Measurements from ENCODE around the gene NMNAT2. TPM values are rescaled to one million over a fixed set of nuclear protein-coding genes. Genes with fewer than 3 reads are reported as not detected.

Gene NMNAT2
- total and polyA plus RNA-seq, 3 donors from 2014 or later, result 23.6 to 52.0 (median 45.7) TPM

DNA sequence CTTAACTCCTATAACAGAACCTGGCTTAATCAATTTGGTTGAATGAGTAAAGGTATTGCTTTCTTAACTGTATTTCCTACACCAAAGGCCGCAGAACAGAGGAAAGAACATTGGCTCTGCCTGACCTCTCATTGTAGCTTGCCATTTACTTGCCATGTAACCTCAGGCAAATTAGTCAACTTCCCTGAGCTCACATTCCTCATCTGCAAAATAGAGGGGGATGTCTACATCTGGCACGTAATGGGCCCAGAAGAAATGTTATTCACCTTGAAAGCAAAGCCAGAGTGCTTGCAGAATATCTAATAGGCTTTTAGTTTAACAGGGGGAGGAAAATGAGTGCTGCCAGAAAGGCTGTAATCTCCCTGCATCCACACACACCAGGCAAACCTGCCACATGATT is 187.8 kb downstream of the NMNAT2 start:
- DNase-seq, result no peak
- intact Hi-C loops (cut with DNase I; ENCODE audit: low total_unique reads), result no loop called here
- Histone ChIP-seq H3K27me3 (no peaks in the 10 kb centered on the region), H3K36me3 (ENCODE audit: low read depth, missing control alignments) (no peaks in the 10 kb centered on the region), H3K27ac (no peak overlapping the region), H3K9me3 (no peaks in the 10 kb centered on the region), H3K4me1 (peaks cover 4% of the 10 kb centered on the region), H3K4me3 (no peak overlapping the region)
- 86 to 87% methylated on average over 2 of the region's 2 CpGs for WGBS, 2 donors
- TF ChIP-seq POLR2A (IDR thresholded peaks at IDR 0.05), result no peak
- TF ChIP-seq, protein P1, sequence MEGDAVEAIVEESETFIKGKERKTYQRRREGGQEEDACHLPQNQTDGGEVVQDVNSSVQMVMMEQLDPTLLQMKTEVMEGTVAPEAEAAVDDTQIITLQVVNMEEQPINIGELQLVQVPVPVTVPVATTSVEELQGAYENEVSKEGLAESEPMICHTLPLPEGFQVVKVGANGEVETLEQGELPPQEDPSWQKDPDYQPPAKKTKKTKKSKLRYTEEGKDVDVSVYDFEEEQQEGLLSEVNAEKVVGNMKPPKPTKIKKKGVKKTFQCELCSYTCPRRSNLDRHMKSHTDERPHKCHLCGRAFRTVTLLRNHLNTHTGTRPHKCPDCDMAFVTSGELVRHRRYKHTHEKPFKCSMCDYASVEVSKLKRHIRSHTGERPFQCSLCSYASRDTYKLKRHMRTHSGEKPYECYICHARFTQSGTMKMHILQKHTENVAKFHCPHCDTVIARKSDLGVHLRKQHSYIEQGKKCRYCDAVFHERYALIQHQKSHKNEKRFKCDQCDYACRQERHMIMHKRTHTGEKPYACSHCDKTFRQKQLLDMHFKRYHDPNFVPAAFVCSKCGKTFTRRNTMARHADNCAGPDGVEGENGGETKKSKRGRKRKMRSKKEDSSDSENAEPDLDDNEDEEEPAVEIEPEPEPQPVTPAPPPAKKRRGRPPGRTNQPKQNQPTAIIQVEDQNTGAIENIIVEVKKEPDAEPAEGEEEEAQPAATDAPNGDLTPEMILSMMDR (IDR thresholded peaks at IDR 0.05), result no peak

DNA sequence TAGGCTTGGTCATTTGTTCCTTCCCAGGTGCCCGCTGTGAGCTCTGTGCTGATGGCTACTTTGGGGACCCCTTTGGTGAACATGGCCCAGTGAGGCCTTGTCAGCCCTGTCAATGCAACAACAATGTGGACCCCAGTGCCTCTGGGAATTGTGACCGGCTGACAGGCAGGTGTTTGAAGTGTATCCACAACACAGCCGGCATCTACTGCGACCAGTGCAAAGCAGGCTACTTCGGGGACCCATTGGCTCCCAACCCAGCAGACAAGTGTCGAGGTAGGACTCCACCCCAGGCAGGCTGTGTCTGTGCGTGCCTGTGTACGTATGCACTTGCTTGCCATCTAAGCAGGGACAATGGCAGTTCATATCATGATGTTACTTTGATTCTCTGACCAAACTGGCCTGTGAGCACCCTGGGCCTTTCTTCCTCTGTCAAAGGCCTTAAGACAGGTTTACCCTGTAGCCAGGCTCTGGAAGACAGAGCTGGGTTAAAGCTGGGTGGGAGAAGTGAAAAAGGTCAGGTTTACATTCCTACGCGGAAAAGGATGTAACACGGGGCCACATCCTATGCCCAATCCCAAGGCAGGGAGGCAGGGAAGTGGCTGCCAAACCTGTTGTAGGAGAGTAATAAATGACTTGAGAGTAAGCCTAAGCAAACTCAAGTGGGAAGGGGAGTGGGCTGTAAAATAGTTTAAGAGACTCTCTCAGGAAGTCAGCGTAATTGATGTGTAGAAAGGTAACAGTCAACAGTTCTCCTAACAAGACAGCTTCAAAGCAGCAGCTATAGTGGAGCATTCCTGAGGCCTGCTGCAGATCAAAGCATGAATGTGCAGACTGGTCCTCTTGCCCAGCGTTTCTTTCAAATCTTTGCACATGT is 189.6 kb downstream of the NMNAT2 start:
- no peak for DNase-seq
- Histone ChIP-seq H3K36me3 (ENCODE audit: low read depth, missing control alignments) (no peaks in the 10 kb centered on the region), H3K4me3 (no peak overlapping the region), H3K4me1 (no peaks in the 10 kb centered on the region), H3K27ac (no peak overlapping the region), H3K27me3 (no peaks in the 10 kb centered on the region), H3K9me3 (no peaks in the 10 kb centered on the region)
- WGBS, 2 donors, result 87 to 94% methylated on average over 7 to 13 of the region's 13 CpGs
- TF ChIP-seq, protein P1 (IDR thresholded peaks at IDR 0.05), result peak in 1 of 3 experiments; percentile 7
- TF ChIP-seq POLR2A (IDR thresholded peaks at IDR 0.05), result no peak
- intact Hi-C loops (cut with DNase I; ENCODE audit: low total_unique reads), result no loop called here

DNA sequence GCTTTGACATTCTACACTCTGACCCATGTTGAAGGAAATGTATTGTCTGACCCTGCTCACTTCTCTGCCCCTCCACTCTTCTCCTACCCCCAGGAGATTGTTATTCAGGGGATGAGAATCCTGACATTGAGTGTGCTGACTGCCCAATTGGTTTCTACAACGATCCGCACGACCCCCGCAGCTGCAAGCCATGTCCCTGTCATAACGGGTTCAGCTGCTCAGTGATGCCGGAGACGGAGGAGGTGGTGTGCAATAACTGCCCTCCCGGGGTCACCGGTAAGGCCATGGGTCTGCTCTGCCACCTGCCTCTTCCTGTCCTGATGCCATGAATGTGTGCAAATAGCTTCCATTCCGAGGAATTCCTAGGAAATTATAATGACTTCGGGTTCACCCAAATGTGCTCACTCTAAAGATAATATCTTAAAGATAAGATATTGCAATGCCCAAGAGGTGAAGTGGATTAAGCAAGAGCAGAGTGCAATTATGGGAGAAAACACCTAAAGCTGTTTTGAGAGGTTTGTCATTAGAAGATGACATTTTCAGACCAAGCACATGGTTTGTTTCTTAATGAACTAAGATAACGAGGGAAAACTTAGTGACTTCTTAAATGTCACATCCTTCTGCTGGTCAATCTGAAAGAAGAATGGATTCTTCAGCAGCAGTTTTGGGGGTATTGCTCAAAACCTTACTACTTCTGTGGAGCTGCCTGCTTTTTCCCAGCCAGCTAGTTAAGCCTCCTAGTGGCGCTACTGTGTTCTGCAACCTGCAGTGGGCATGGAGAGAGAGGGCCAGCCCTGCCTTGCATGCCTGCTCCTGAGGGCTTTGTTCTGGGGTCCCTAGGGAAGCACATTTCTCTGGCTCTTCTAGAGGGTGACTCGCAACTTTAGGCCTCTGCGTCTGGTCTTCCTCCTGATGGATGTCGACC is 190.5 kb downstream of the NMNAT2 start:
- no peaks in the 10 kb centered on the region for H3K4me1 ChIP-seq
- H3K27ac ChIP-seq, result no peak overlapping the region
- no peaks in the 10 kb centered on the region for H3K27me3 ChIP-seq
- TF ChIP-seq, protein P1 (IDR thresholded peaks at IDR 0.05), result peak; percentile 40 to 71 (median 57)
- no peak for TF ChIP-seq POLR2A (IDR thresholded peaks at IDR 0.05)
- no peak overlapping the region for H3K4me3 ChIP-seq
- H3K36me3 ChIP-seq (ENCODE audit: low read depth, missing control alignments), result no peaks in the 10 kb centered on the region
- no peaks in the 10 kb centered on the region for H3K9me3 ChIP-seq
- WGBS, 2 donors, result 85 to 90% methylated on average over 15 to 16 of the region's 16 CpGs
- DNase-seq, result peak; percentile 69
- intact Hi-C loops (cut with DNase I; ENCODE audit: low total_unique reads), result no loop called here

DNA sequence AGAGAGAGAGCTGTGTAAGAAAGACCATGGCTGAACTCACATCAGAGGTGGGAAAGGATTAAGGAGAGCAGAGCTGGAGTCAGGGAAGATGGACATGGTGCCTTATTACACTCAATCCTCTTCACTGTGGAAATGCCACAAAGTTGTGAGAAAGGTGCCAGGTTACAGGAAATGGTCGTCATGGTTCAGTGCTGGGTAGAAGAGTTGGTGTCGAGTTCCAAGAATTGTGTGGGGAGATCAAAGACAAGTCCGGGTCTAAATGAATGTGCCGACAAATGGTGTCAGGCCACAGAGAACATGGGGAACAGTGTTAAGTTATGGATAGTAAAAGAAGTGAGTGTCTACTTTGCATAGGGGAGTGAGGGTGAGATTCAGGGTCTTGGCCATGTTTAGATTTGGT is 191.2 kb downstream of the NMNAT2 start:
- Histone ChIP-seq H3K4me1 (no peaks in the 10 kb centered on the region), H3K4me3 (no peak overlapping the region), H3K27me3 (no peaks in the 10 kb centered on the region), H3K27ac (no peak overlapping the region), H3K36me3 (ENCODE audit: low read depth, missing control alignments) (no peaks in the 10 kb centered on the region), H3K9me3 (no peaks in the 10 kb centered on the region)
- 74 to 82% methylated on average over 4 of the region's 4 CpGs for WGBS, 2 donors
- TF ChIP-seq, protein P1 (IDR thresholded peaks at IDR 0.05), result no peak
- TF ChIP-seq POLR2A (IDR thresholded peaks at IDR 0.05), result no peak
- intact Hi-C loops (cut with DNase I; ENCODE audit: low total_unique reads), result no loop called here
- DNase-seq, result no peak

Data from testis (tissue), 3 donors.